Measurements from ENCODE around the gene COA6.

DNA sequence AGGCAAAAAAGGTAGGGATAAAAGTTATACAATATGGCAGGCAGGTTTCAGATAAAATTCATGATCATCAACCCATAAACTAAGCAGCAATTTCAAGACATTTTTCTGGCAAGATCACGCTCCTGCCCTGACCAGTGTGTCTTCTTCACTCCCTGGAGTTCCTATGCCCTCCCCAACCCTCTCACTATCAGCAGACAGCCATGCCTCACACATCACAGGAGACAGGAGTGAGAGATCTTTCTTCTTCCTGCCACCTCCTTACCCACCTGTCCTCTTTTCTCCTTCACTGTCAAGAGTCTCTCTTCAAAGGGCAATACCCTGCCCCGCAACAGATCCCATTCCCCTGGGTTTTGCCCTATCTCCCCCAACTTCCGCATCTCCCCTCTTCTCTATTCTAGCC is 28.4 kb downstream of the COA6 start:
- TF ChIP-seq, protein P1, sequence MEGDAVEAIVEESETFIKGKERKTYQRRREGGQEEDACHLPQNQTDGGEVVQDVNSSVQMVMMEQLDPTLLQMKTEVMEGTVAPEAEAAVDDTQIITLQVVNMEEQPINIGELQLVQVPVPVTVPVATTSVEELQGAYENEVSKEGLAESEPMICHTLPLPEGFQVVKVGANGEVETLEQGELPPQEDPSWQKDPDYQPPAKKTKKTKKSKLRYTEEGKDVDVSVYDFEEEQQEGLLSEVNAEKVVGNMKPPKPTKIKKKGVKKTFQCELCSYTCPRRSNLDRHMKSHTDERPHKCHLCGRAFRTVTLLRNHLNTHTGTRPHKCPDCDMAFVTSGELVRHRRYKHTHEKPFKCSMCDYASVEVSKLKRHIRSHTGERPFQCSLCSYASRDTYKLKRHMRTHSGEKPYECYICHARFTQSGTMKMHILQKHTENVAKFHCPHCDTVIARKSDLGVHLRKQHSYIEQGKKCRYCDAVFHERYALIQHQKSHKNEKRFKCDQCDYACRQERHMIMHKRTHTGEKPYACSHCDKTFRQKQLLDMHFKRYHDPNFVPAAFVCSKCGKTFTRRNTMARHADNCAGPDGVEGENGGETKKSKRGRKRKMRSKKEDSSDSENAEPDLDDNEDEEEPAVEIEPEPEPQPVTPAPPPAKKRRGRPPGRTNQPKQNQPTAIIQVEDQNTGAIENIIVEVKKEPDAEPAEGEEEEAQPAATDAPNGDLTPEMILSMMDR (IDR thresholded peaks at IDR 0.05; ENCODE audit: control extremely low read depth in 1 of 3, insufficient read depth in 1 of 3, low read depth in 1 of 3, low read length in 3 of 3) = no peak
- TF ChIP-seq EGR1 (IDR thresholded peaks at IDR 0.05; ENCODE audit: borderline replicate concordance, low read depth, low read length) (no peak), EZH2 (IDR thresholded peaks at IDR 0.05; ENCODE audit: low read depth, low read length, severe bottlenecking) (no peak), RFX5 (IDR thresholded peaks at IDR 0.05; ENCODE audit: borderline replicate concordance, low read depth, low read length) (no peak), KDM1A (IDR thresholded peaks at IDR 0.05; ENCODE audit: borderline replicate concordance, low read length) (no peak), CEBPB (IDR thresholded peaks at IDR 0.05; ENCODE audit: low read depth, low read length) (no peak), GABPA (IDR thresholded peaks at IDR 0.05; ENCODE audit: borderline replicate concordance, insufficient read depth, low read length) (no peak), PHF8 (conservative IDR thresholded peaks at IDR 0.05; ENCODE audit: low read depth, low read length) (no peak)

All from H1 (cell line).